SK-N-SH treated with all-trans-retinoic acid at 6 μM for 48 hours (cell line): ENCODE results near the gene CYP2R1.

ENCODE experiments used
- ATAC-seq: fragments of 200-7000 bp; cut with Tn5 transposase; 3 replicates; pipeline ENCODE4 v1.9.1; 2020; ENCODE audit warnings: mild to moderate bottlenecking, moderate library complexity
- ARNTL ChIP-seq: fragments of 450-650 bp; formaldehyde crosslinking; IDR thresholded peaks from 2 replicates; pipeline ENCODE4 v1.5.0; 2020; ENCODE audit warnings: low read depth, mild to moderate bottlenecking, moderate library complexity, borderline replicate concordance
- BACH2 ChIP-seq: fragments of 250-450 bp; sonication (Bioruptor Pico); IDR thresholded peaks from 2 replicates; pipeline ENCODE4 v1.9.0; 2021; ENCODE audit warnings: mild to moderate bottlenecking, borderline replicate concordance
- CREB5 ChIP-seq: fragments of 250-450 bp; sonication (Bioruptor Pico); IDR thresholded peaks from 2 replicates; pipeline ENCODE4 v1.5.1; 2020; ENCODE audit warnings: low read depth, mild to moderate bottlenecking, moderate library complexity
- CSDC2 ChIP-seq: fragments of 250-450 bp; sonication (Bioruptor Pico); IDR thresholded peaks from 2 replicates; pipeline ENCODE4 v1.5.0; 2020; ENCODE audit warnings: mild to moderate bottlenecking, moderate library complexity
- CSRNP3 ChIP-seq: fragments of 250-450 bp; sonication (Bioruptor Pico); IDR thresholded peaks from 2 replicates; pipeline ENCODE4 v1.5.1; 2021; ENCODE audit warnings: mild to moderate bottlenecking, moderate library complexity
- ESRRG ChIP-seq: fragments of 250-450 bp; sonication (Bioruptor Pico); IDR thresholded peaks from 2 replicates; pipeline ENCODE4 v1.6.1; 2021; ENCODE audit warnings: mild to moderate bottlenecking
- GLIS3 ChIP-seq: fragments of 250-450 bp; sonication (Bioruptor Pico); IDR thresholded peaks from 2 replicates; pipeline ENCODE4 v1.5.0; 2020; ENCODE audit warnings: mild to moderate bottlenecking, moderate library complexity
- ISL1 ChIP-seq: fragments of 250-450 bp; sonication (Bioruptor Pico); IDR thresholded peaks from 2 replicates; pipeline ENCODE4 v2.1.2; 2022; ENCODE audit warnings: mild to moderate bottlenecking, moderate library complexity
- PATZ1 ChIP-seq: fragments of 250-450 bp; sonication (Bioruptor Pico); IDR thresholded peaks from 2 replicates; pipeline ENCODE4 v1.8.0; 2020; ENCODE audit warnings: mild to moderate bottlenecking, moderate library complexity, borderline replicate concordance
- POU6F1 ChIP-seq: fragments of 250-450 bp; sonication (Bioruptor Pico); IDR thresholded peaks from 2 replicates; pipeline ENCODE4 v1.8.0; 2021; ENCODE audit warnings: low read depth, mild to moderate bottlenecking, moderate library complexity, borderline replicate concordance
- PPARA ChIP-seq: fragments of 250-450 bp; sonication (Bioruptor Pico); IDR thresholded peaks from 2 replicates; pipeline ENCODE4 v1.5.0; 2020; ENCODE audit warnings: mild to moderate bottlenecking, borderline replicate concordance
- SNAI2 ChIP-seq: fragments of 250-450 bp; sonication (Bioruptor Pico); IDR thresholded peaks from 2 replicates; pipeline ENCODE4 v1.5.0; 2020; ENCODE audit warnings: mild to moderate bottlenecking, moderate library complexity
- TCF4 ChIP-seq: fragments of 250-450 bp; sonication (Bioruptor Pico); IDR thresholded peaks from 2 replicates; pipeline ENCODE4 v1.8.0; 2021; ENCODE audit warnings: mild to moderate bottlenecking, moderate library complexity, borderline replicate concordance
- TSHZ2 ChIP-seq: fragments of 250-450 bp; sonication (Bioruptor Pico); IDR thresholded peaks from 2 replicates; pipeline ENCODE4 v1.5.0; 2020; ENCODE audit warnings: mild to moderate bottlenecking, moderate library complexity
- ZC3H10 ChIP-seq: fragments of 250-450 bp; sonication (Bioruptor Pico); IDR thresholded peaks from 2 replicates; pipeline ENCODE4 v1.5.1; 2021; ENCODE audit warnings: mild to moderate bottlenecking, moderate library complexity
- ZFP30 ChIP-seq: fragments of 450-650 bp; formaldehyde crosslinking; IDR thresholded peaks from 2 replicates; pipeline ENCODE4 v1.5.0; 2022; ENCODE audit warnings: mild to moderate bottlenecking, moderate library complexity
- ZNF565 ChIP-seq: fragments of 450-650 bp; formaldehyde crosslinking; conservative IDR thresholded peaks from 2 replicates; pipeline ENCODE4 v1.5.0; 2020; ENCODE audit warnings: low read depth, mild to moderate bottlenecking, moderate library complexity
- ZNF70 ChIP-seq: fragments of 450-650 bp; formaldehyde crosslinking; IDR thresholded peaks from 2 replicates; pipeline ENCODE4 v1.5.0; 2020; ENCODE audit warnings: mild to moderate bottlenecking, moderate library complexity
- ZNF8 ChIP-seq: fragments of 450-650 bp; formaldehyde crosslinking; IDR thresholded peaks from 2 replicates; pipeline ENCODE4 v1.5.0; 2020; ENCODE audit warnings: mild to moderate bottlenecking, moderate library complexity

The CYP2R1 gene

GRCh38 chr11:14858404-14858803, 33.6 kb downstream of the CYP2R1 start:
- ATAC-seq = no peak
- TF ChIP-seq ZNF8 (CRISPR knock-in tag) = no peak
- no peak for TF ChIP-seq ZFP30
- no peak for TF ChIP-seq TCF4 (CRISPR knock-in tag)
- no peak for TF ChIP-seq ESRRG (CRISPR knock-in tag)
- no peak for TF ChIP-seq CSRNP3 (CRISPR knock-in tag)
- TF ChIP-seq BACH2 = no peak
- TF ChIP-seq PPARA = no peak
- no peak for TF ChIP-seq CREB5 (CRISPR knock-in tag)
- TF ChIP-seq ZC3H10 (CRISPR knock-in tag) = no peak
- no peak for TF ChIP-seq TSHZ2 (CRISPR knock-in tag)
- no peak for TF ChIP-seq PATZ1 (CRISPR knock-in tag)
- TF ChIP-seq GLIS3 (CRISPR knock-in tag) = no peak
- TF ChIP-seq ZNF70 (CRISPR knock-in tag) = no peak
- no peak for TF ChIP-seq POU6F1 (CRISPR knock-in tag)
- TF ChIP-seq SNAI2 (CRISPR knock-in tag) = no peak
- no peak for TF ChIP-seq CSDC2
- no peak for TF ChIP-seq ARNTL

- ATAC-seq = no peak
- TF ChIP-seq GLIS3 (CRISPR knock-in tag) (no peak), PATZ1 (CRISPR knock-in tag) (no peak)
These were observed 34.4 kb downstream of the CYP2R1 start for GRCh38 chr11:14857621-14858020.

GRCh38 chr11:14855890-14856289, 36.1 kb downstream of the CYP2R1 start:
- no peak for ATAC-seq
- TF ChIP-seq ZNF565 (CRISPR knock-in tag) (no peak), GLIS3 (CRISPR knock-in tag) (no peak), ISL1 (CRISPR knock-in tag) (no peak), POU6F1 (CRISPR knock-in tag) (no peak)
